ENCODE measurements around the gene LAMA5. TPM values are rescaled to one million over a fixed set of nuclear protein-coding genes. Genes with fewer than 3 reads are reported as not detected.

The LAMA5 gene
- total RNA-seq, 1 experiment from 2014 or later, result 321 TPM

- ATAC-seq, result no peak
- H3K27me3 ChIP-seq (ENCODE audit: insufficient read depth, low read length), result no peaks in the 10 kb centered on the region
- peaks cover 17 to 42% of the 10 kb centered on the region in 2 experiments for H3K36me3 ChIP-seq (ENCODE audit: control insufficient read depth in 1 of 2, insufficient read depth in 2 of 2, low read length in 2 of 2)
- H3K9ac ChIP-seq (ENCODE audit: low read length), result no peak overlapping the region
- peaks cover 7% of the 10 kb centered on the region; the same call in 1 of the 2 replicates for H3K79me2 ChIP-seq (ENCODE audit: insufficient read depth, low read length)
- DNase-seq (ENCODE audit: low read depth, low spot score), result no peak
- H2AFZ ChIP-seq (ENCODE audit: low read depth, low read length, poor library complexity, severe bottlenecking), result no peak overlapping the region
- intact Hi-C loops (cut with micrococcal nuclease), result no loop called here
- H3K9me2 ChIP-seq (ENCODE audit: insufficient read depth), result no peaks in the 10 kb centered on the region
- no peaks in the 10 kb centered on the region for H3K4me1 ChIP-seq (ENCODE audit: control insufficient read depth in 1 of 2, insufficient read depth in 2 of 2, low read length in 2 of 2)
- H3K27ac ChIP-seq (ENCODE audit: low read depth, low read length), result no peak overlapping the region; the same call in 1 of the 2 replicates
- TF ChIP-seq SIN3A (IDR thresholded peaks at IDR 0.05; ENCODE audit: low read depth) (no peak), REST (IDR thresholded peaks at IDR 0.05; ENCODE audit: low read depth) (no peak), CBX3 (IDR thresholded peaks at IDR 0.05; ENCODE audit: low read depth) (no peak), POLR2A (IDR thresholded peaks at IDR 0.05; ENCODE audit: borderline replicate concordance, extremely low read depth, insufficient read depth, insufficient read length) (no peak), TCF7L2 (IDR thresholded peaks at IDR 0.05; ENCODE audit: borderline replicate concordance, extremely low read depth, insufficient read depth, insufficient read length) (no peak), ZFX (IDR thresholded peaks at IDR 0.05) (no peak), RAD21 (IDR thresholded peaks at IDR 0.05; ENCODE audit: low read depth) (no peak), ELF1 (IDR thresholded peaks at IDR 0.05; ENCODE audit: borderline replicate concordance, low read depth) (no peak), ZNF274 (IDR thresholded peaks at IDR 0.05; ENCODE audit: low read depth, low read length) (no peak)
- POLR2A ChIA-PET, result no interaction called here
- no peak overlapping the region for H3K4me3 ChIP-seq (replicated peaks in 1 of 2; ENCODE audit: low read depth in 1 of 2, low read length in 2 of 2)
- CTCF ChIA-PET, result interaction anchor here (0.6 kb wide), 1 partner anchor 29 kb away, joined by 3 read pairs; no protein-coding TSS in a partner anchor
- H4K20me1 ChIP-seq (ENCODE audit: insufficient read depth), result no peaks in the 10 kb centered on the region
- RAD21 ChIA-PET (ENCODE audit: low non-redundant PET in 1 of 2, low total read pairs in 2 of 2, uncharacterized antibody in 2 of 2, unreplicated experiment in 2 of 2), result no interaction called here
- H3K4me2 ChIP-seq (ENCODE audit: low read length), result no peak overlapping the region
- no peaks in the 10 kb centered on the region for H3K9me3 ChIP-seq (ENCODE audit: control insufficient read depth in 1 of 2, insufficient read depth in 1 of 2, low read depth in 1 of 2, low read length in 2 of 2)
- BruUV-seq (replicated peaks), result TSS peak; percentile 26
Observed at GRCh38 chr20:62314711-62315302, 52.3 kb downstream of the LAMA5 start.
